Stimulated activated CD8-positive, alpha-beta memory T cell treated with anti-CD3 and anti-CD28 coated beads, Interleukin-7, amount 100 ng/mL, for 1 hour (primary cell): ENCODE data around the gene ATP5IF1.

Source experiments
- DNase-seq, 2 donors: peaks; one replicate each; pipeline ENCODE4 v3.0.0-alpha.2; 2020; ENCODE audit warnings: low read depth in 2 of 2

Gene ATP5IF1

GRCh38 chr1:28235755-28236655 is at the start of gene ATP5IF1:
Gene ATP5IF1 (plus strand): TSS chr1:28236124. CDS start chr1:28236184, 60 bp downstream.
- peak; percentile 77 to 85 for DNase-seq

- DNase-seq = no peak
Measured at GRCh38 chr1:28190337-28190979, 45.5 kb upstream of the ATP5IF1 start.

GRCh38 chr1:28190996-28191645 is 44.8 kb upstream of the ATP5IF1 start:
- DNase-seq = no peak

- DNase-seq = no peak
Measured at GRCh38 chr1:28193701-28194161, 42.2 kb upstream of the ATP5IF1 start.

- DNase-seq = no peak
Measured at GRCh38 chr1:28194326-28195035, 41.4 kb upstream of the ATP5IF1 start.

- no peak for DNase-seq
Measured at GRCh38 chr1:28195780-28196179, 40.1 kb upstream of the ATP5IF1 start.

- DNase-seq = no peak
Measured at GRCh38 chr1:28196330-28196729, 39.6 kb upstream of the ATP5IF1 start.

GRCh38 chr1:28197682-28198415 is 38.1 kb upstream of the ATP5IF1 start:
- DNase-seq = no peak

GRCh38 chr1:28199328-28200233 is 36.3 kb upstream of the ATP5IF1 start:
- peak; percentile 14 to 17 for DNase-seq

- no peak for DNase-seq
Measured at GRCh38 chr1:28200234-28200873, 35.6 kb upstream of the ATP5IF1 start.

- DNase-seq = no peak
Measured at GRCh38 chr1:28205243-28205642, 30.7 kb upstream of the ATP5IF1 start.

GRCh38 chr1:28208818-28209441 is 27.0 kb upstream of the ATP5IF1 start:
- no peak for DNase-seq

- DNase-seq = no peak
Measured at GRCh38 chr1:28209700-28210099, 26.2 kb upstream of the ATP5IF1 start.

GRCh38 chr1:28213315-28213714 is 22.6 kb upstream of the ATP5IF1 start:
- DNase-seq = no peak

- DNase-seq = no peak
Measured at GRCh38 chr1:28229089-28229488, 6.8 kb upstream of the ATP5IF1 start.

- DNase-seq = no peak
Measured at GRCh38 chr1:28229996-28230395, 5.9 kb upstream of the ATP5IF1 start.

- peak; percentile 86 to 93 for DNase-seq
Measured at GRCh38 chr1:28232558-28233263, 3.2 kb upstream of the ATP5IF1 start, which contains the start of gene DNAJC8. Gene DNAJC8 (minus strand): TSS chr1:28233029. CDS start chr1:28232998, 31 bp downstream.

GRCh38 chr1:28233264-28233606 is 2.7 kb upstream of the ATP5IF1 start:
- no peak for DNase-seq
